Heart right ventricle (tissue), 16 donors: Measurements from ENCODE around the gene DTL. TPM values are rescaled to one million over a fixed set of nuclear protein-coding genes. Genes with fewer than 3 reads are reported as not detected.
A peak's percentile ranks its signal among the peaks of the same experiment; 100 is the strongest.

Experiments used
- ATAC-seq, 8 donors: fragments of 200-7000 bp; cut with Tn5 transposase; one replicate each; pipeline ENCODE4 v1.9.1; 2020; ENCODE audit warnings: mild to moderate bottlenecking in 8 of 8, moderate library complexity in 8 of 8, moderate number of reproducible peaks in 1 of 8
- DNase-seq, 2 donors: peaks; one replicate each; pipeline ENCODE4 v3.0.0-alpha.2; 2020
- H3K27ac ChIP-seq, 10 donors: fragments of 200-600 bp; sonication (generic) in 2 of 10; one replicate each; pipeline versions ENCODE4 v1.5.0 to v1.8.0; 2020 to 2022; ENCODE audit warnings: mild to moderate bottlenecking in 3 of 10
- H3K27me3 ChIP-seq, 7 donors: fragments of 200-600 bp; one replicate each; pipeline ENCODE4 v1.8.0; 2021 to 2022; ENCODE audit warnings: mild to moderate bottlenecking in 2 of 7
- H3K36me3 ChIP-seq, 9 donors: fragments of 200-600 bp; sonication (generic) in 1 of 9; one replicate each; pipeline versions ENCODE4 v1.5.0 to v1.8.0; 2020 to 2022; ENCODE audit warnings: mild to moderate bottlenecking in 2 of 9
- H3K4me1 ChIP-seq, 9 donors: fragments of 200-600 bp; sonication (generic) in 1 of 9; one replicate each; pipeline versions ENCODE4 v1.5.0 to v1.8.0; 2020 to 2022; ENCODE audit warnings: mild to moderate bottlenecking in 4 of 9
- H3K4me3 ChIP-seq, 10 donors: fragments of 200-600 bp; sonication (generic) in 2 of 10; one replicate each; pipeline versions ENCODE4 v1.5.0 to v1.8.0; 2020 to 2022; ENCODE audit warnings: mild to moderate bottlenecking in 7 of 10, moderate library complexity in 2 of 10
- H3K9me3 ChIP-seq, 11 donors: fragments of 200-600 bp in 10 of 11; sonication (generic) in 2 of 11; one replicate each; pipeline versions ENCODE4 v1.5.0 to v1.8.0; 2013 to 2022; ENCODE audit warnings: mild to moderate bottlenecking in 2 of 11, control low read depth in 1 of 11, moderate library complexity in 1 of 11
- CTCF ChIP-seq, 9 donors: fragments of 200-600 bp; sonication (generic) in 2 of 9; IDR thresholded peaks; one replicate each; pipeline versions ENCODE4 v1.5.0 to v1.8.0; 2021 to 2022; ENCODE audit warnings: antibody characterized with exemption in 9 of 9, mild to moderate bottlenecking in 5 of 9, moderate library complexity in 1 of 9
- WGBS, 2 donors: extraction: QIAGEN DNeasy Blood & Tissue Kit; methylation state at CpG; one replicate each; pipeline ENCODE4 v1.1.7; 2013; ENCODE audit warnings: inconsistent platforms in 1 of 2; 5-methylcytosine and 5-hydroxymethylcytosine counted together
- intact Hi-C, 10 donors: fragments of 100-400 bp; cut with DNase I; formaldehyde crosslinking; loops; one replicate each; pipeline versions ENCODE4 v1.11.1 to v1.14.2; 2022
- polyA plus RNA-seq, 2 donors: library from polyadenylated mRNA; stranded (reverse); fragments of 200-250 nt; gene quantifications; one replicate each; pipeline ENCODE4 v1.2.3, GENCODE V29; 2013
- total RNA-seq, 10 donors: library from RNA; stranded (reverse); fragmentation: NEBNext Ultra II Directional in 3 of 10; extraction: Animal tissue kit (Norgen Biotek cat#: 25700) in 3 of 10; gene quantifications; one replicate each; pipeline versions ENCODE4 v1.2.1 to v1.2.4, GENCODE V29; 2021 to 2023
- donor health status: Arrhythmogenic right ventricular cardiomyopathy.
- donor health status: ischemic (EF 13 %, LVEDD 7.1; RV severe dilation, severe dysfunction).
- donor health status: healthy with polysubstance abuse.
- donor health status: DM: no; HTN: yes; CAD: no.
- donor health status: DM: no; HTN: no; CAD: no.
- donor health status: ischemic (EF 25% LVEDD 6.9; RV normal size, moderate dysfunction).
- donor health status: ischemic (EF 25% LVEDD 5.7; RV mildly dilated, moderate dysfunction).
- donor health status: healthy.
- donor health status: DM: yes; HTN: yes; CAD: no.
- donor health status: Ischemic cardiomyopathy.
- donor health status: ischemic (EF 35%, LVEDD 5.7; RV mildly dilated, moderate dysfunction).
- donor health status: nonischemic (EF 11% LVEDD 7.7; RV severe dilation, severe dysfunction).
- donor health status: DM: yes; HTN: yes; CAD: no.
- donor health status: PGD.
- donor health status: ischemic (EF 29% LVEDD 5.4; RV normal size, mild dysfunction).
- donor health status: nonischemic (EF 23%, LVEDD 6.1; RV moderate dilation, normal function).

DTL gene
- total and polyA plus RNA-seq, 12 donors, result 0.07 to 3.0 (median 0.58) TPM

GRCh38 chr1:212118872-212119260 is 83.3 kb downstream of the DTL start:
- no peak overlapping the region for H3K4me3 ChIP-seq
- peak in 5 of 8 donors; percentile 4 to 31 (median 10) for ATAC-seq
- H3K27ac ChIP-seq, result peak overlapping the region in 9 of 10 donors; percentile 54 to 86 (median 78)

GRCh38 chr1:212119397-212119837 is 83.9 kb downstream of the DTL start:
- peak; percentile 88 to 96 (median 95) for ATAC-seq
- DNase-seq, result peak; percentile 51 to 62
- no peaks in the 10 kb centered on the region for H3K36me3 ChIP-seq
- peak overlapping the region in 9 of 10 donors; percentile 54 to 86 (median 78) for H3K27ac ChIP-seq
- intact Hi-C loops, result no loop called here
- no peak for TF ChIP-seq CTCF (IDR thresholded peaks at IDR 0.05)
- no peaks in the 10 kb centered on the region for H3K27me3 ChIP-seq
- peaks cover 5 to 26% (median 13%) of the 10 kb centered on the region in 9 donors for H3K4me1 ChIP-seq
- H3K4me3 ChIP-seq, result no peak overlapping the region
- no peaks in the 10 kb centered on the region for H3K9me3 ChIP-seq
- 43 to 44% methylated on average over 5 of the region's 5 CpGs for WGBS, 2 donors

More at GRCh38 chr1:212118872-212119260, 83.3 kb downstream of the DTL start:
- Histone ChIP-seq H3K9me3 (no peaks in the 10 kb centered on the region), H3K27me3 (no peaks in the 10 kb centered on the region), H3K4me1 (peaks cover 5 to 26% (median 13%) of the 10 kb centered on the region in 9 donors), H3K36me3 (no peaks in the 10 kb centered on the region)
- 71 to 73% methylated on average over 2 of the region's 2 CpGs for WGBS, 2 donors
- no peak for TF ChIP-seq CTCF (IDR thresholded peaks at IDR 0.05)
- no peak for DNase-seq
- intact Hi-C loops, result no loop called here

- TF ChIP-seq CTCF (IDR thresholded peaks at IDR 0.05), result no peak
- H3K4me3 ChIP-seq, result no peak overlapping the region
- 97% methylated on average over 3 of the region's 3 CpGs for WGBS, 2 donors
- DNase-seq (no peak), ATAC-seq (peak in 3 of 8 donors; percentile 25 to 38 (median 33))
- no peaks in the 10 kb centered on the region for H3K9me3 ChIP-seq
- no peaks in the 10 kb centered on the region for H3K36me3 ChIP-seq
- intact Hi-C loops, result no loop called here
- H3K27me3 ChIP-seq, result no peaks in the 10 kb centered on the region
- peak overlapping the region in 9 of 10 donors; percentile 41 to 86 (median 78) for H3K27ac ChIP-seq
- H3K4me1 ChIP-seq, result peaks cover 5 to 30% (median 16%) of the 10 kb centered on the region in 9 donors
These were observed 84.3 kb downstream of the DTL start for GRCh38 chr1:212119863-212120262.

GRCh38 chr1:212121779-212122178 is 86.2 kb downstream of the DTL start:
- H3K4me1 ChIP-seq, result peaks cover 5 to 39% (median 26%) of the 10 kb centered on the region in 9 donors
- H3K4me3 ChIP-seq, result no peak overlapping the region
- H3K9me3 ChIP-seq, result no peaks in the 10 kb centered on the region
- no peaks in the 10 kb centered on the region for H3K27me3 ChIP-seq
- H3K27ac ChIP-seq, result no peak overlapping the region
- WGBS, 2 donors, result 45 to 62% methylated on average over 2 of the region's 2 CpGs
- H3K36me3 ChIP-seq, result no peaks in the 10 kb centered on the region
- DNase-seq, result no peak
- ATAC-seq, result no peak
- TF ChIP-seq CTCF (IDR thresholded peaks at IDR 0.05), result no peak
- intact Hi-C loops, result no loop called here
